Measurements from ENCODE around the gene KIF15.

KIF15 gene

GRCh38 chr3:44825264-44825925 is 63.8 kb downstream of the KIF15 start:
- no peak overlapping the region for H3K4me3 ChIP-seq
- H3K27ac ChIP-seq = no peak overlapping the region
- no peak for TF ChIP-seq CTCF (IDR thresholded peaks at IDR 0.05)
- no peak for DNase-seq (ENCODE audit: low spot score)

- Histone ChIP-seq H3K4me3 (no peak overlapping the region), H3K27ac (no peak overlapping the region)
- DNase-seq (ENCODE audit: low spot score) = no peak
- TF ChIP-seq CTCF (IDR thresholded peaks at IDR 0.05) = no peak
These were observed 65.6 kb downstream of the KIF15 start for GRCh38 chr3:44827196-44827595.

- TF ChIP-seq CTCF (IDR thresholded peaks at IDR 0.05) = no peak
- Histone ChIP-seq H3K4me3 (no peak overlapping the region), H3K27ac (no peak overlapping the region)
- DNase-seq (ENCODE audit: low spot score) = no peak
These were observed 69.6 kb downstream of the KIF15 start for GRCh38 chr3:44831232-44831631.

- no peak for DNase-seq (ENCODE audit: low spot score)
- no peak overlapping the region for H3K4me3 ChIP-seq
- no peak for TF ChIP-seq CTCF (IDR thresholded peaks at IDR 0.05)
- H3K27ac ChIP-seq = no peak overlapping the region
These were observed 70.4 kb downstream of the KIF15 start for GRCh38 chr3:44832032-44832431.

- Histone ChIP-seq H3K4me3 (no peak overlapping the region), H3K27ac (no peak overlapping the region)
- DNase-seq (ENCODE audit: low spot score) = no peak
- no peak for TF ChIP-seq CTCF (IDR thresholded peaks at IDR 0.05)
These were observed 71.4 kb downstream of the KIF15 start for GRCh38 chr3:44832965-44833364.

GRCh38 chr3:44833394-44833793 is 71.8 kb downstream of the KIF15 start:
- Histone ChIP-seq H3K27ac (no peak overlapping the region), H3K4me3 (no peak overlapping the region)
- no peak for TF ChIP-seq CTCF (IDR thresholded peaks at IDR 0.05)
- DNase-seq (ENCODE audit: low spot score) = no peak

GRCh38 chr3:44835684-44836083 is 74.1 kb downstream of the KIF15 start:
- TF ChIP-seq CTCF (IDR thresholded peaks at IDR 0.05) = no peak
- no peak overlapping the region for H3K27ac ChIP-seq
- no peak overlapping the region for H3K4me3 ChIP-seq
- no peak for DNase-seq (ENCODE audit: low spot score)
